ENCODE measurements around the gene ATOX1.

DNA sequence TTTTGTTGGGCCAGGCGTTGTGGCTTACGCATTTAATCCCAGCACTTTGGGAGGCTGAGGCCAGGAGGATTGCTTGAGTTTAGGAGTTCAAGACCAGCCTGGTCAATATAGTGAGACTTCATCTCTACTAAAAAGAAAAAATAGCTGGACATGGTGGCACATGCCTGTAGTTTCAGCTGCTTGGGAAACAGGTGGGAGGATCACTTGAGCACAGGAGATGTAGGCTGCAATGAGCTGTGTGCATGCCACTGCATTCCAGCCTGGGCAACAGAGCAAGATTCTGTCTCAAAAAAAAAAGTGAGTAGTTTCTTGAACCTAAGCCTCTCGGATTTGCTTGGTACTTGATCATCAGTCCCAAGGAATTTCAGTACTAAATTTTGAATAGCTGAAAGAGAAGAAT, 40.2 kb upstream of the ATOX1 start:
- TF ChIP-seq, protein P1, sequence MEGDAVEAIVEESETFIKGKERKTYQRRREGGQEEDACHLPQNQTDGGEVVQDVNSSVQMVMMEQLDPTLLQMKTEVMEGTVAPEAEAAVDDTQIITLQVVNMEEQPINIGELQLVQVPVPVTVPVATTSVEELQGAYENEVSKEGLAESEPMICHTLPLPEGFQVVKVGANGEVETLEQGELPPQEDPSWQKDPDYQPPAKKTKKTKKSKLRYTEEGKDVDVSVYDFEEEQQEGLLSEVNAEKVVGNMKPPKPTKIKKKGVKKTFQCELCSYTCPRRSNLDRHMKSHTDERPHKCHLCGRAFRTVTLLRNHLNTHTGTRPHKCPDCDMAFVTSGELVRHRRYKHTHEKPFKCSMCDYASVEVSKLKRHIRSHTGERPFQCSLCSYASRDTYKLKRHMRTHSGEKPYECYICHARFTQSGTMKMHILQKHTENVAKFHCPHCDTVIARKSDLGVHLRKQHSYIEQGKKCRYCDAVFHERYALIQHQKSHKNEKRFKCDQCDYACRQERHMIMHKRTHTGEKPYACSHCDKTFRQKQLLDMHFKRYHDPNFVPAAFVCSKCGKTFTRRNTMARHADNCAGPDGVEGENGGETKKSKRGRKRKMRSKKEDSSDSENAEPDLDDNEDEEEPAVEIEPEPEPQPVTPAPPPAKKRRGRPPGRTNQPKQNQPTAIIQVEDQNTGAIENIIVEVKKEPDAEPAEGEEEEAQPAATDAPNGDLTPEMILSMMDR (IDR thresholded peaks at IDR 0.05), result no peak
- no peak for TF ChIP-seq POLR2A (IDR thresholded peaks at IDR 0.05)
